CD4-positive, alpha-beta T cell (primary cell): ENCODE data around the gene PTPRT. TPM values are rescaled to one million over a fixed set of nuclear protein-coding genes. Genes with fewer than 3 reads are reported as not detected.

Experiments used
- ATAC-seq: fragments of 200-7000 bp; cut with Tn5 transposase; one replicate; pipeline ENCODE4 v1.10.0; 2022; ENCODE audit warnings: mild to moderate bottlenecking; ENCODE audit not compliant: poor library complexity
- CTCF ChIA-PET: fragments of 350-600 bp; sonication (Branson Sonifier 250); formaldehyde crosslinking; loops from one replicate; lab custom pipeline; 2021; ENCODE audit warnings: antibody characterized with exemption, inconsistent platforms; lab: Charles Lee
- POLR2A ChIA-PET: fragments of 350-600 bp; sonication (Branson Sonifier 250); formaldehyde crosslinking; loops from one replicate; lab custom pipeline; 2021; ENCODE audit warnings: antibody characterized with exemption, inconsistent platforms; lab: Charles Lee
- DNase-seq, 14 experiments: peaks; one replicate each; pipeline ENCODE4 v3.0.0-alpha.2; 2013 to 2020; ENCODE audit warnings: mixed read lengths in 2 of 14
- H3K27ac ChIP-seq, 2 donors: one replicate each; pipeline versions ENCODE4 v1.5.1 to v1.7.0; 2013; ENCODE audit warnings: low read length in 2 of 2, low read depth in 1 of 2, mild to moderate bottlenecking in 1 of 2
- H3K27me3 ChIP-seq, 2 experiments: 1 replicate in 1 of 2; 2 replicates in 1 of 2; pipeline versions ENCODE4 v1.6.1 to v1.7.0; 2013; ENCODE audit warnings: low read length in 2 of 2, control low read depth in 1 of 2, mild to moderate bottlenecking in 1 of 2, moderate library complexity in 1 of 2; ENCODE audit not compliant: insufficient read depth in 2 of 2, control insufficient read depth in 1 of 2
- H3K36me3 ChIP-seq: one replicate; pipeline ENCODE4 v1.6.1; 2013; ENCODE audit warnings: low read length, control low read depth; ENCODE audit not compliant: insufficient read depth
- H3K4me1 ChIP-seq: one replicate; pipeline ENCODE4 v1.6.1; 2013; ENCODE audit warnings: low read length, control low read depth; ENCODE audit not compliant: insufficient read depth
- H3K4me3 ChIP-seq: one replicate; pipeline ENCODE4 v1.5.1; 2013; ENCODE audit warnings: mild to moderate bottlenecking, low read length, moderate library complexity
- H3K9me3 ChIP-seq, 2 experiments: 1 replicate in 1 of 2; 2 replicates in 1 of 2; pipeline versions ENCODE4 v1.6.1 to v1.7.0; 2013; ENCODE audit warnings: low read length in 2 of 2, mild to moderate bottlenecking in 2 of 2, control low read depth in 1 of 2, moderate library complexity in 1 of 2; ENCODE audit not compliant: control insufficient read depth in 1 of 2, insufficient read depth in 1 of 2
- H3K27ac Mint-ChIP-seq: one replicate; pipeline ENCODE4 v1.8.0; 2020; ENCODE audit warnings: mixed read lengths
- H3K27me3 Mint-ChIP-seq: one replicate; pipeline ENCODE4 v1.8.0; 2021; ENCODE audit warnings: mixed read lengths
- H3K36me3 Mint-ChIP-seq: one replicate; pipeline ENCODE4 v1.8.0; 2021; ENCODE audit warnings: low read depth, mixed read lengths
- H3K4me1 Mint-ChIP-seq: one replicate; pipeline ENCODE4 v1.8.0; 2021; ENCODE audit warnings: low read depth, mixed read lengths
- H3K4me3 Mint-ChIP-seq: one replicate; pipeline ENCODE4 v1.8.0; 2020; ENCODE audit warnings: mild to moderate bottlenecking, mixed read lengths
- H3K9me3 Mint-ChIP-seq: one replicate; pipeline ENCODE4 v1.8.0; 2020; ENCODE audit warnings: mixed read lengths
- intact Hi-C, 2 experiments: fragments of 100-400 bp; cut with DNase I in 1 of 2; cut with micrococcal nuclease in 1 of 2; formaldehyde crosslinking; loops; one replicate each; pipeline versions ENCODE4 v1.15.1 to v1.9.0; 2023 to 2025; cut with DNase I, micrococcal nuclease
- total RNA-seq, 174 experiments: library from RNA in 2 of 174; stranded (reverse) in 2 of 174; gene quantifications; one replicate each; pipeline ENCODE4 v1.2.3 and lab custom pipeline; 2021 to 2026
- TF ChIP-seq, protein P1 (sequence below): fragments of 200-600 bp; IDR thresholded peaks from one replicate; pipeline ENCODE4 v1.8.0; 2022; ENCODE audit warnings: antibody characterized with exemption, mild to moderate bottlenecking

Gene PTPRT
- total RNA-seq, 2 experiments from 2014 or later: not detected

DNA sequence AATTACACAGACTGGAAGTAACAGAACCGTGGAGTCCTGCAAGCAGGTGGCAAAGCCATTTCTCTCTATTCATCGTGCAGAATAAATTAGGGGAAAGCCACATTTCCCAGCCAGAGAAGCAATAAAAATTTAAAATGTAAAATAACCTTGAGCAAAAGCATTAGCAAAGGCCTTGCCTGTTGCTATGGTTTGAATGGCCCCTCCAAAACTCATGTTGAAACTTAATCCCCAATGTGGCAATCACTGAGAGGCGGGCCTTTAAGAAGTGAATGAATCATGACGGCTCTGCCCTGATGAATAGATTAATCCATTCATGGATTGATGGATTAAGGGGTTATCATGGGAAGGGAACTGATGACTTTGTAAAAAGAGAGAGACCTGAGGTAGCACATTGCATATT lies 679.0 kb downstream of the PTPRT start:
- Histone ChIP-seq H3K4me3 (no peak overlapping the region), H3K27ac (no peak overlapping the region), H3K36me3 (no peaks in the 10 kb centered on the region), H3K4me1 (no peaks in the 10 kb centered on the region), H3K9me3 (no peaks in the 10 kb centered on the region), H3K27me3 (no peaks in the 10 kb centered on the region)
- Mint-ChIP-seq H3K4me3 (no peak overlapping the region), H3K9me3 (peaks cover 4% of the 10 kb centered on the region), H3K4me1 (no peaks in the 10 kb centered on the region), H3K36me3 (no peaks in the 10 kb centered on the region), H3K27me3 (peaks cover 5% of the 10 kb centered on the region), H3K27ac (no peak overlapping the region)
- intact Hi-C loops: no loop called here
- ChIA-PET POLR2A (no interaction called here), CTCF (no interaction called here)
- no peak for DNase-seq
- no peak for ATAC-seq
- TF ChIP-seq, protein P1, sequence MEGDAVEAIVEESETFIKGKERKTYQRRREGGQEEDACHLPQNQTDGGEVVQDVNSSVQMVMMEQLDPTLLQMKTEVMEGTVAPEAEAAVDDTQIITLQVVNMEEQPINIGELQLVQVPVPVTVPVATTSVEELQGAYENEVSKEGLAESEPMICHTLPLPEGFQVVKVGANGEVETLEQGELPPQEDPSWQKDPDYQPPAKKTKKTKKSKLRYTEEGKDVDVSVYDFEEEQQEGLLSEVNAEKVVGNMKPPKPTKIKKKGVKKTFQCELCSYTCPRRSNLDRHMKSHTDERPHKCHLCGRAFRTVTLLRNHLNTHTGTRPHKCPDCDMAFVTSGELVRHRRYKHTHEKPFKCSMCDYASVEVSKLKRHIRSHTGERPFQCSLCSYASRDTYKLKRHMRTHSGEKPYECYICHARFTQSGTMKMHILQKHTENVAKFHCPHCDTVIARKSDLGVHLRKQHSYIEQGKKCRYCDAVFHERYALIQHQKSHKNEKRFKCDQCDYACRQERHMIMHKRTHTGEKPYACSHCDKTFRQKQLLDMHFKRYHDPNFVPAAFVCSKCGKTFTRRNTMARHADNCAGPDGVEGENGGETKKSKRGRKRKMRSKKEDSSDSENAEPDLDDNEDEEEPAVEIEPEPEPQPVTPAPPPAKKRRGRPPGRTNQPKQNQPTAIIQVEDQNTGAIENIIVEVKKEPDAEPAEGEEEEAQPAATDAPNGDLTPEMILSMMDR: no peak

DNA sequence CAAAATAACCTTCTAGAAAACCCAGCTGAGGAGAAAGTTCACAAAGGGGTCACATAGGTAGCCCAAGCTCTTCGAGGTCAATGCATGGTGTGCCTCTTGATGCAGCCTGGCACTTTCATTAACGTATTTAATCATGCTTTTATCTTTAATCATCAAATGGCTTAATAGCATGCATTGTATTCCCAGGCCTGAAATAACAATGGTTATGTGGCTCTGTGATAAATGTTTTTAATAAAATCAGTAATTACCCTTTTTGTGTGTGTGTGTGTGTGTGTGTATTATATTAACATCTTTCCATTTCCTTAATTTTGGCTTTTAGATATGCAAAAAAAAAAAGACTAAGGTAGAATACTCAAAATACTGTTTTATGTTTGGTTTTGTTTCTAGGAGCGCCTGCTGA lies 681.8 kb downstream of the PTPRT start:
- no peaks in the 10 kb centered on the region for H3K36me3 Mint-ChIP-seq
- H3K4me1 Mint-ChIP-seq: no peaks in the 10 kb centered on the region
- H3K4me3 Mint-ChIP-seq: no peak overlapping the region
- peaks cover 5% of the 10 kb centered on the region for H3K27me3 Mint-ChIP-seq
- ATAC-seq (no peak), DNase-seq (no peak)
- Histone ChIP-seq H3K9me3 (peaks cover 0 to 4% of the 10 kb centered on the region in 2 experiments), H3K4me3 (no peak overlapping the region), H3K4me1 (no peaks in the 10 kb centered on the region), H3K27ac (no peak overlapping the region), H3K36me3 (no peaks in the 10 kb centered on the region), H3K27me3 (no peaks in the 10 kb centered on the region)
- peaks cover 4% of the 10 kb centered on the region for H3K9me3 Mint-ChIP-seq
- CTCF ChIA-PET: no interaction called here
- no peak overlapping the region for H3K27ac Mint-ChIP-seq
- POLR2A ChIA-PET: no interaction called here
- intact Hi-C loops: no loop called here
- TF ChIP-seq, protein P1: no peak

DNA sequence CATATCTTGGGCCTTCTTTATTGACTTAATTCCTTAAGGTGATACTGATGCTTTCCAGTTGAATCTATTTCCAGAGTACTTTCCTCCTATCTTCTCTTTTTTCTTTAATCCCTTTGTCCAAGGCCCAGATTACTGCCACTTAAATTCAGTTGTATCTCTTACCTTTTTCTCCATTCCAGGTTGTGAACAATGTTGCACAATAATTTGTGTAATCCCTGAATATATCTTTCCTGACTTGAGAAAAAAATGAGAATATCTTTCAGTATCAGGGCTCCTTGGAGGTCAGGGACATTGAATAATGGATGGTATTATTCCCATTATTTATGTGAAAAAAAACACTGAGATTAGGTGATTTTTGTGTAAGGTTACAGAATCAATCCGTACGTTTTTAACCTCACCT lies 683.3 kb downstream of the PTPRT start:
- intact Hi-C loops: no loop called here
- H3K36me3 ChIP-seq: no peaks in the 10 kb centered on the region
- no peak overlapping the region for H3K27ac Mint-ChIP-seq
- H3K27me3 ChIP-seq: no peaks in the 10 kb centered on the region
- no peaks in the 10 kb centered on the region for H3K4me1 Mint-ChIP-seq
- H3K4me1 ChIP-seq: no peaks in the 10 kb centered on the region
- no peaks in the 10 kb centered on the region for H3K36me3 Mint-ChIP-seq
- H3K27me3 Mint-ChIP-seq: peaks cover 5% of the 10 kb centered on the region
- ChIA-PET CTCF (no interaction called here), POLR2A (no interaction called here)
- H3K27ac ChIP-seq: no peak overlapping the region
- H3K9me3 Mint-ChIP-seq: peaks cover 4% of the 10 kb centered on the region
- no peak overlapping the region for H3K4me3 Mint-ChIP-seq
- no peak for ATAC-seq
- H3K4me3 ChIP-seq: no peak overlapping the region
- H3K9me3 ChIP-seq: peaks cover 0 to 4% of the 10 kb centered on the region in 2 experiments
- DNase-seq: no peak
- TF ChIP-seq, protein P1: no peak
